C4-2B (cell line): ENCODE data around the gene SEMA3F.

Source experiments
- H3K27ac ChIP-seq: fragments of 450-650 bp; 2 replicates; pipeline ENCODE4 v1.5.1; 2017
- CTCF ChIP-seq: fragments of 450-650 bp; conservative IDR thresholded peaks from 2 replicates; pipeline ENCODE4 v1.5.1; 2017; ENCODE audit warnings: mild to moderate bottlenecking
- ZFX ChIP-seq: fragments of 450-650 bp; IDR thresholded peaks from 2 replicates; pipeline ENCODE4 v1.6.1; 2017

The SEMA3F gene

GRCh38 chr3:50167841-50168209 lies 12.7 kb downstream of the SEMA3F start:
- TF ChIP-seq CTCF: no peak
- no peak for TF ChIP-seq ZFX

DNA sequence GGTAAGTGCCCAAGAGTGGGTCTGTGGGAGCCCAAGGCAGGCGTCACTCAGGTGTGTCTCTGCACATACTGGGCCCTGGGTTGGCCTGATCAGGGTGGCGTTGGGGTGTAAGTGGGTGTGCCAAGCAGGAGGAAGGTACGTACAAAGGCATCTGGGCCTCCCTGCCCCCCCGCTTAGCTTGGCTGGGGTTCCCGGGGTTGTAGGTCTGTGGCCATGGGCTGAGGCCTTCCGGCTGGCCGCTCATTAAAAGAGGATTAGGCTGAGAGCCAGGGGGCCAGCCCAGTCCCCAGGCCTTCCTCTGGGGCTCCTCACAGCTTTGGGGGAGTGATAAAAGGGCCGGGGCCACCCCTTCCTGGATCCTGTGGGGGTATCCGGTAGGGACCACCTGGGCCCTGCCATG lies 13.3 kb downstream of the SEMA3F start:
- no peak for TF ChIP-seq CTCF
- no peak for TF ChIP-seq ZFX
- peak overlapping the region; percentile 83 for H3K27ac ChIP-seq

More at GRCh38 chr3:50167841-50168209, 12.7 kb downstream of the SEMA3F start:
- peak overlapping the region; percentile 83 for H3K27ac ChIP-seq

DNA sequence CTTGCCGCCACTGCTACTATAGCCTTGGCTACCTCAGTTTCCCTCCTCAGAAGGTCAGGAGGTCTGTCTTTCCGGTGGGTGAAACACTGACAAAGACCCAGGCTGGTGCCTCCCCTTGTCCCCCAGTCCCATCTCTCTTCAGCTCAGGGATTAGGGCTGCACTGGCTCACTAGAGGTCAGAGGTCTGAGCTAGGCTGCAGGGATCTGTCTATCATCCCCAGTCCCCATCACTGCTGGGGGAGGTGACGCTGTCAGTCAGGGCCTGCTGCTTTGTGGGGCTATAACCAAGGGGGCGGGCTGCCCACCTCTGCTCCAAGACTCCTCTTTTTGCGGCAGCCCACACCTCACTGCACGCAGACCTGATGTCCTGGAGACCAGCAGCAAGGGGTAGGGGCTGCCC lies 13.7 kb downstream of the SEMA3F start:
- TF ChIP-seq ZFX (no peak), CTCF (no peak)
- H3K27ac ChIP-seq: no peak overlapping the region; the same call in 1 of the 2 replicates

DNA sequence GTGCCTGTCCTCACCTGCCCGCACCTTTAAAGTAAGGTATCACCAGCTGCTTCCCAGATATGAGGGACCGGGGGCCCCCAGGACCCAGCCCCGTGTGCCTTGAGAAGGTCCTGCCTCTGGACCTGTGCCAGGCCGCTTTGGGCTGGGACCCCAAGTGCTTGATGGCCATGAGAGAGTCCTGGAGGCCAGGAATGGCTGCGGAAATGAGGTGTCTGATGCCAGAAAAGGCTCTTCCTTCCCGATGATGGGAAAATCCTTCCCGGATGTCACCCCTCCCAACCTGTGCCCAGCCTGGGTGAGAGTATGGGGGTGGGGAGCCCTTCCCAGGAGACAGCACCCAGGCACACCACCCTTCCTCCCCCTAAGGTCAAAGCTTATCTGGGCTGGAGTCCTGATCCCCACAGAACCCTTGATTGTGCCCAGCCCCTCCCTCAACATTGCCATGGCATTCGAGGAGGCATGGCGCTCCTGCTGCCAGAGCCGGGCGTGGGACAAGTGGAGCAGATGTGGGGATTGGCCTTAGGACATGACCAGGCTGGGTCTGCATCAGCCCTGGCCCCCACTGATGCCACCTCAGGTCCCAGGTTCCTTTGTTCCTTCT lies 14.2 kb downstream of the SEMA3F start:
- H3K27ac ChIP-seq: no peak overlapping the region
- TF ChIP-seq CTCF (no peak), ZFX (no peak)

- TF ChIP-seq CTCF: no peak
- TF ChIP-seq ZFX: no peak
- no peak overlapping the region for H3K27ac ChIP-seq
Observed at GRCh38 chr3:50169858-50170257, 14.7 kb downstream of the SEMA3F start.

- TF ChIP-seq CTCF (no peak), ZFX (no peak)
- H3K27ac ChIP-seq: no peak overlapping the region
Observed at GRCh38 chr3:50170689-50171088, 15.6 kb downstream of the SEMA3F start.

- H3K27ac ChIP-seq: no peak overlapping the region
- no peak for TF ChIP-seq CTCF
- no peak for TF ChIP-seq ZFX
Observed at GRCh38 chr3:50171540-50172301, 16.6 kb downstream of the SEMA3F start.
